HEK293 (cell line): ENCODE results near the gene DGKH.
A peak's percentile ranks its signal among the peaks of the same experiment; 100 is the strongest.

Experiments used
- CTCF ChIA-PET: fragments of 350-600 bp; formaldehyde crosslinking; extraction: SDS; loops from one replicate; lab custom pipeline; 2021; ENCODE audit warnings: antibody characterized with exemption; lab: Yijun Ruan, JAX
- POLR2A ChIA-PET: fragments of 300-600 bp; formaldehyde crosslinking; extraction: SDS; loops from one replicate; lab custom pipeline; 2020; ENCODE audit warnings: antibody characterized with exemption, inconsistent platforms; lab: Yijun Ruan, JAX
- H3K27ac ChIP-seq: fragments of 200-500 bp; sonication (Bioruptor generic); 2 replicates; pipeline ENCODE4 v1.5.1; 2014; ENCODE audit warnings: low read depth, low read length, control low read depth, inconsistent platforms; ENCODE audit errors: extremely low read depth
- H3K36me3 ChIP-seq, 2 experiments: fragments of 200-500 bp in 1 of 2; sonication (Bioruptor generic) in 1 of 2; 1 replicate in 1 of 2; 2 replicates in 1 of 2; pipeline ENCODE4 v1.5.1; 2014 to 2017; ENCODE audit warnings: inconsistent platforms in 2 of 2, low read length in 2 of 2; ENCODE audit not compliant: control insufficient read depth in 2 of 2, insufficient read depth in 1 of 2
- H3K4me1 ChIP-seq: fragments of 200-500 bp; sonication (Bioruptor generic); 2 replicates; pipeline ENCODE4 v1.5.1; 2014; ENCODE audit warnings: mild to moderate bottlenecking, low read length, inconsistent platforms; ENCODE audit not compliant: control insufficient read depth, insufficient read depth
- H3K4me3 ChIP-seq: 2 replicates; pipeline ENCODE4 v1.5.1; 2011; ENCODE audit warnings: low read depth, mild to moderate bottlenecking, control low read depth, low read length, moderate library complexity
- H3K9me3 ChIP-seq: fragments of 200-500 bp; sonication (Bioruptor generic); 2 replicates; pipeline ENCODE4 v1.5.1; 2014; ENCODE audit warnings: low read depth, low read length, inconsistent platforms; ENCODE audit not compliant: control insufficient read depth, insufficient read depth
- GLI4 ChIP-seq: fragments of 450-650 bp; formaldehyde crosslinking; IDR thresholded peaks from 2 replicates; pipeline ENCODE4 v1.5.1; 2016; ENCODE audit warnings: missing biosample characterization, missing genetic modification characterization
- INSM2 ChIP-seq: fragments of 450-650 bp; formaldehyde crosslinking; IDR thresholded peaks from 2 replicates; pipeline ENCODE4 v1.5.1; 2016; ENCODE audit warnings: missing biosample characterization, missing genetic modification characterization
- KLF1 ChIP-seq: fragments of 450-650 bp; formaldehyde crosslinking; IDR thresholded peaks from 2 replicates; pipeline ENCODE4 v1.5.1; 2016; ENCODE audit warnings: missing biosample characterization, missing genetic modification characterization
- KLF8 ChIP-seq: fragments of 450-650 bp; formaldehyde crosslinking; IDR thresholded peaks from 2 replicates; pipeline ENCODE4 v1.5.1; 2016; ENCODE audit warnings: missing biosample characterization, missing genetic modification characterization
- REPIN1 ChIP-seq: fragments of 450-650 bp; formaldehyde crosslinking; IDR thresholded peaks from 2 replicates; pipeline ENCODE4 v1.5.1; 2017; ENCODE audit warnings: missing biosample characterization, missing genetic modification characterization, low read depth
- SP2 ChIP-seq: fragments of 450-650 bp; formaldehyde crosslinking; IDR thresholded peaks from 2 replicates; pipeline ENCODE4 v1.5.1; 2016; ENCODE audit warnings: missing biosample characterization, missing genetic modification characterization
- SP7 ChIP-seq: fragments of 450-650 bp; formaldehyde crosslinking; IDR thresholded peaks from 2 replicates; pipeline ENCODE4 v1.5.1; 2016; ENCODE audit warnings: missing biosample characterization, missing genetic modification characterization
- ZBTB26 ChIP-seq: fragments of 450-650 bp; formaldehyde crosslinking; optimal IDR thresholded peaks from 2 replicates; pipeline ENCODE3; 2016; ENCODE audit warnings: missing biosample characterization, mild to moderate bottlenecking, missing genetic modification characterization
- ZBTB6 ChIP-seq: fragments of 450-650 bp; formaldehyde crosslinking; IDR thresholded peaks from 2 replicates; pipeline ENCODE4 v1.5.1; 2017; ENCODE audit warnings: missing biosample characterization, missing genetic modification characterization
- ZBTB8A ChIP-seq: fragments of 450-650 bp; formaldehyde crosslinking; IDR thresholded peaks from 2 replicates; pipeline ENCODE4 v1.5.1; 2016; ENCODE audit warnings: missing biosample characterization, missing genetic modification characterization
- ZEB2 ChIP-seq: fragments of 450-650 bp; formaldehyde crosslinking; IDR thresholded peaks from 2 replicates; pipeline ENCODE4 v1.5.1; 2016; ENCODE audit warnings: missing biosample characterization, missing genetic modification characterization
- ZNF112 ChIP-seq: fragments of 450-650 bp; formaldehyde crosslinking; IDR thresholded peaks from 2 replicates; pipeline ENCODE4 v1.5.0; 2017; ENCODE audit warnings: missing biosample characterization, missing genetic modification characterization
- ZNF18 ChIP-seq: fragments of 450-650 bp; formaldehyde crosslinking; IDR thresholded peaks from 2 replicates; pipeline ENCODE4 v1.5.1; 2016; ENCODE audit warnings: missing biosample characterization, missing genetic modification characterization
- ZNF19 ChIP-seq: fragments of 450-650 bp; formaldehyde crosslinking; IDR thresholded peaks from 2 replicates; pipeline ENCODE4; 2016; ENCODE audit warnings: missing biosample characterization, missing genetic modification characterization, low read depth
- ZNF223 ChIP-seq: fragments of 450-650 bp; formaldehyde crosslinking; IDR thresholded peaks from 2 replicates; pipeline ENCODE4 v1.5.1; 2016; ENCODE audit warnings: missing biosample characterization, missing genetic modification characterization
- ZNF292 ChIP-seq: fragments of 450-650 bp; formaldehyde crosslinking; IDR thresholded peaks from 2 replicates; pipeline ENCODE4 v1.5.1; 2016; ENCODE audit warnings: low read depth, missing biosample characterization, missing genetic modification characterization, borderline replicate concordance
- ZNF416 ChIP-seq: fragments of 450-650 bp; formaldehyde crosslinking; IDR thresholded peaks from 2 replicates; pipeline ENCODE4 v1.5.1; 2016; ENCODE audit warnings: missing biosample characterization, missing genetic modification characterization
- ZNF488 ChIP-seq: fragments of 450-650 bp; formaldehyde crosslinking; IDR thresholded peaks from 2 replicates; pipeline ENCODE4 v1.5.1; 2016; ENCODE audit warnings: missing biosample characterization, missing genetic modification characterization
- ZNF530 ChIP-seq: fragments of 450-650 bp; formaldehyde crosslinking; IDR thresholded peaks from 2 replicates; pipeline ENCODE4 v1.5.1; 2016; ENCODE audit warnings: low read depth, missing biosample characterization, missing genetic modification characterization
- ZNF561 ChIP-seq: fragments of 450-650 bp; IDR thresholded peaks from 2 replicates; pipeline ENCODE4 v1.5.1; 2018; ENCODE audit warnings: missing biosample characterization, missing genetic modification characterization, borderline replicate concordance
- ZNF585B ChIP-seq: fragments of 450-650 bp; formaldehyde crosslinking; IDR thresholded peaks from 2 replicates; pipeline ENCODE4 v1.5.1; 2016; ENCODE audit warnings: missing biosample characterization, missing genetic modification characterization
- ZNF610 ChIP-seq: fragments of 450-650 bp; formaldehyde crosslinking; IDR thresholded peaks from 2 replicates; pipeline ENCODE4 v1.5.1; 2016; ENCODE audit warnings: missing biosample characterization, missing genetic modification characterization, borderline replicate concordance
- ZNF660 ChIP-seq: fragments of 450-650 bp; IDR thresholded peaks from 2 replicates; pipeline ENCODE4 v1.5.1; 2018; ENCODE audit warnings: missing biosample characterization, mild to moderate bottlenecking, missing genetic modification characterization
- ZNF692 ChIP-seq: fragments of 450-650 bp; formaldehyde crosslinking; IDR thresholded peaks from 2 replicates; pipeline ENCODE4 v1.5.1; 2016; ENCODE audit warnings: missing biosample characterization, missing genetic modification characterization
- ZNF704 ChIP-seq: fragments of 450-650 bp; formaldehyde crosslinking; IDR thresholded peaks from 2 replicates; pipeline ENCODE4 v1.5.1; 2016; ENCODE audit warnings: missing biosample characterization, missing genetic modification characterization
- ZNF837 ChIP-seq: fragments of 450-650 bp; formaldehyde crosslinking; IDR thresholded peaks from 2 replicates; pipeline ENCODE4 v1.5.1; 2016; ENCODE audit warnings: missing biosample characterization, missing genetic modification characterization

Gene DGKH

GRCh38 chr13:42271337-42272114 is 223.1 kb downstream of the DGKH start (continued):
- no peak for TF ChIP-seq ZNF18 (tag by site-specific recombination)
- peak; percentile 57 for TF ChIP-seq ZNF610 (tag by site-specific recombination)
- no peak for TF ChIP-seq KLF1 (tag by site-specific recombination)
- no peak for TF ChIP-seq ZNF837 (tag by site-specific recombination)
- TF ChIP-seq KLF8 (tag by site-specific recombination), result peak; percentile 24; the same call in 1 of the 2 replicates
- no peak for TF ChIP-seq ZNF19 (tag by site-specific recombination)
- peak; percentile 30 for TF ChIP-seq ZBTB26 (tag by site-specific recombination)
- no peak for TF ChIP-seq ZNF416 (tag by site-specific recombination)
- no peak for TF ChIP-seq ZNF530 (tag by site-specific recombination)
- peak; percentile 84 for TF ChIP-seq SP2 (tag by site-specific recombination)
- no peak for TF ChIP-seq ZNF585B
- no peak for TF ChIP-seq ZNF488 (tag by site-specific recombination)
- no peak for TF ChIP-seq GLI4 (tag by site-specific recombination)
- no peak for TF ChIP-seq ZNF704
- no peak for TF ChIP-seq ZNF223
- TF ChIP-seq INSM2, result no peak

GRCh38 chr13:42272115-42272803 is 223.8 kb downstream of the DGKH start, which contains the start of gene AKAP11:
Gene AKAP11 (plus strand): TSS chr13:42272152. CDS start chr13:42286349, 14,197 bp downstream.
- Histone ChIP-seq H3K27ac (peak within 1 kb of the TSS; percentile 80), H3K4me1 (peaks cover 5% of the 10 kb centered on the region; the same call in 1 of the 2 replicates), H3K4me3 (peak within 1 kb of the TSS; percentile 71), H3K36me3 (no peaks in the 10 kb centered on the region), H3K9me3 (no peaks in the 10 kb centered on the region)
- ChIA-PET CTCF (interaction anchor here (0.6 kb wide), 1 partner anchor 1459 kb away, joined by 4 read pairs; no protein-coding TSS in a partner anchor), POLR2A (no interaction called here)
- TF ChIP-seq REPIN1 (no peak), ZBTB6 (tag by site-specific recombination) (peak; percentile 49; the same call in 1 of the 2 replicates), ZNF292 (tag by site-specific recombination) (no peak), ZEB2 (tag by site-specific recombination) (peak; percentile 28; the same call in 1 of the 2 replicates), ZNF112 (tag by site-specific recombination) (no peak), ZNF692 (tag by site-specific recombination) (peak; percentile 40; the same call in 1 of the 2 replicates), ZBTB8A (tag by site-specific recombination) (peak; percentile 12), KLF1 (tag by site-specific recombination) (no peak), SP2 (tag by site-specific recombination) (peak; percentile 68), ZNF660 (peak; percentile 17; the same call in 1 of the 2 replicates), SP7 (tag by site-specific recombination) (no peak; the same call in 1 of the 2 replicates), ZNF561 (tag by site-specific recombination) (0 out of 2 replicates have a peak, but pooled peaks have one; percentile 30)
